NCI-H146 treated with DMSO at 0.1 percent for 48 hours (cell line): ENCODE results near the gene SMG7.

Source experiments
- DNase-seq: peaks from one replicate; lab custom pipeline; 2025; ENCODE audit not compliant: unreplicated experiment; lab: John Stamatoyannopoulos, UW

Gene SMG7

GRCh38 chr1:183466781-183467180 lies 5.5 kb upstream of the SMG7 start:
- no peak for DNase-seq

- DNase-seq, result no peak
Measured at GRCh38 chr1:183467687-183468086, 4.6 kb upstream of the SMG7 start.

GRCh38 chr1:183470147-183470960 lies 1.9 kb upstream of the SMG7 start:
- DNase-seq, result peak; percentile 50

GRCh38 chr1:183470961-183471742 lies 1.1 kb upstream of the SMG7 start:
- peak; percentile 84 for DNase-seq

- peak; percentile 96 for DNase-seq
Measured at GRCh38 chr1:183471743-183472487, 384 bp upstream of the SMG7 start.

GRCh38 chr1:183473217-183473536 lies 878 bp downstream of the SMG7 start:
- DNase-seq, result no peak

- no peak for DNase-seq
Measured at GRCh38 chr1:183476081-183476480, 3.8 kb downstream of the SMG7 start.

GRCh38 chr1:183477986-183478781 lies 5.9 kb downstream of the SMG7 start:
- DNase-seq, result no peak

GRCh38 chr1:183480971-183481441 lies 8.7 kb downstream of the SMG7 start:
- no peak for DNase-seq

- DNase-seq, result no peak
Measured at GRCh38 chr1:183483224-183483623, 10.9 kb downstream of the SMG7 start.

GRCh38 chr1:183484254-183484653 lies 12.0 kb downstream of the SMG7 start:
- DNase-seq, result no peak

GRCh38 chr1:183484851-183485250 lies 12.6 kb downstream of the SMG7 start:
- no peak for DNase-seq

- no peak for DNase-seq
Measured at GRCh38 chr1:183487674-183488442, 15.6 kb downstream of the SMG7 start.

GRCh38 chr1:183490932-183491331 lies 18.6 kb downstream of the SMG7 start:
- no peak for DNase-seq

GRCh38 chr1:183493540-183494245 lies 21.4 kb downstream of the SMG7 start:
- no peak for DNase-seq

- no peak for DNase-seq
Measured at GRCh38 chr1:183495420-183495819, 23.1 kb downstream of the SMG7 start.

- DNase-seq, result no peak
Measured at GRCh38 chr1:183497218-183497617, 24.9 kb downstream of the SMG7 start.

GRCh38 chr1:183498342-183498991 lies 26.2 kb downstream of the SMG7 start:
- DNase-seq, result no peak
